Measurements from ENCODE around the gene DSCAM. TPM values are rescaled to one million over a fixed set of nuclear protein-coding genes. Genes with fewer than 3 reads are reported as not detected.
"Not testable (repeated sequence)": the region's sequence is repeated elsewhere in the genome, so short reads cannot be mapped to it uniquely, and the experiment has no call there.

DSCAM gene
- total RNA-seq, 2 experiments from 2014 or later: not detected

DNA sequence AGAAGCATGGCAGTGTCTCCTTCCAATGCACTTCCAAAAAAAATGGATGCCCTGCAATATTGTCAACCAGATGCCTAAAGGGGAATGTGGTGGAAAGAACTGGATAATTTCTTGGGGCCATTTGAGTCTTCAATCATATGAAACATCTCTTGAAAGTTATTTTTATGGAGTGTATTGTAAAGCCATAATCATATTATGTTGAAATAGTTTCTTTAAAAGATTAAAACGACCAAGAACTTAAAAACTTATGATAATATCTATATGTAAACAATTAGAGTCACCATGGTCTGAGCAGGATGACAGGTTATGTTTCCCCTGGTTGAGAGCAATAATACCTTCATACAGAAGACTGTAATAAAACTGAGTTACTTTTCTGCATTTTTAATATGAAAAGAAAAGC, 522.6 kb downstream of the DSCAM start:
- intact Hi-C loops (cut with DNase I, micrococcal nuclease): no loop called here
- no peak overlapping the region for H3K27ac Mint-ChIP-seq
- TF ChIP-seq, protein P1, sequence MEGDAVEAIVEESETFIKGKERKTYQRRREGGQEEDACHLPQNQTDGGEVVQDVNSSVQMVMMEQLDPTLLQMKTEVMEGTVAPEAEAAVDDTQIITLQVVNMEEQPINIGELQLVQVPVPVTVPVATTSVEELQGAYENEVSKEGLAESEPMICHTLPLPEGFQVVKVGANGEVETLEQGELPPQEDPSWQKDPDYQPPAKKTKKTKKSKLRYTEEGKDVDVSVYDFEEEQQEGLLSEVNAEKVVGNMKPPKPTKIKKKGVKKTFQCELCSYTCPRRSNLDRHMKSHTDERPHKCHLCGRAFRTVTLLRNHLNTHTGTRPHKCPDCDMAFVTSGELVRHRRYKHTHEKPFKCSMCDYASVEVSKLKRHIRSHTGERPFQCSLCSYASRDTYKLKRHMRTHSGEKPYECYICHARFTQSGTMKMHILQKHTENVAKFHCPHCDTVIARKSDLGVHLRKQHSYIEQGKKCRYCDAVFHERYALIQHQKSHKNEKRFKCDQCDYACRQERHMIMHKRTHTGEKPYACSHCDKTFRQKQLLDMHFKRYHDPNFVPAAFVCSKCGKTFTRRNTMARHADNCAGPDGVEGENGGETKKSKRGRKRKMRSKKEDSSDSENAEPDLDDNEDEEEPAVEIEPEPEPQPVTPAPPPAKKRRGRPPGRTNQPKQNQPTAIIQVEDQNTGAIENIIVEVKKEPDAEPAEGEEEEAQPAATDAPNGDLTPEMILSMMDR (IDR thresholded peaks at IDR 0.05): no peak
- H3K36me3 Mint-ChIP-seq (ENCODE audit: low read depth): no peaks in the 10 kb centered on the region
- ChIA-PET POLR2A (no interaction called here), CTCF (no interaction called here)
- H3K9me3 ChIP-seq (ENCODE audit: control insufficient read depth in 1 of 2, insufficient read depth in 1 of 2, low read length in 2 of 2): peaks cover 0 to 4% of the 10 kb centered on the region in 2 experiments
- H3K4me3 Mint-ChIP-seq: no peak overlapping the region
- H3K27me3 ChIP-seq (ENCODE audit: control insufficient read depth in 1 of 2, insufficient read depth in 2 of 2, low read length in 2 of 2): no peaks in the 10 kb centered on the region
- H3K27ac ChIP-seq (ENCODE audit: low read depth in 1 of 2, low read length in 2 of 2): no peak overlapping the region
- peaks cover 9% of the 10 kb centered on the region for H3K9me3 Mint-ChIP-seq
- no peaks in the 10 kb centered on the region for H3K36me3 ChIP-seq (ENCODE audit: insufficient read depth, low read length)
- H3K4me1 Mint-ChIP-seq (ENCODE audit: low read depth): no peaks in the 10 kb centered on the region
- no peak overlapping the region for H3K4me3 ChIP-seq (ENCODE audit: low read length)
- no peaks in the 10 kb centered on the region for H3K4me1 ChIP-seq (ENCODE audit: insufficient read depth, low read length)
- ATAC-seq (ENCODE audit: poor library complexity): no peak
- no peak for DNase-seq
- H3K27me3 Mint-ChIP-seq: no peaks in the 10 kb centered on the region

DNA sequence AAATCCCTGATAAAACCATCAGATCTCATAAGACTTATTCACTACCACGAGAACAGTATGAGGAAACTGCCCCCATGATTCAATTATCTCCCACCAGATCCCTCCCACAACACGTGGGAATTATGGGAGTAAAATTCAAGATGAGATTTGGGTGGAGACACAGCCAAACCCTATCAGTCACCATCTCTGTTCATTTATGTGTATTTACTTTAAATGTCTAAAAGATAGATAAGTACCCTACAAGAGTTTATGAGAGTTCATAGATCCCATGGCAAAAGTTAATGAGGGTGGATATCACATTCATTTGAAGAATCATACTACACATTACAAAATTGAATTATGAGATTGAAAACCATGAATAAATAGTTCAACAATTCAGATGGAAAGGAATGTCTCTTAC, 526.2 kb downstream of the DSCAM start:
- H3K4me1 ChIP-seq (ENCODE audit: insufficient read depth, low read length); H3K4me3 Mint-ChIP-seq; DNase-seq; intact Hi-C loops (cut with DNase I, micrococcal nuclease); ATAC-seq (ENCODE audit: poor library complexity); H3K27ac ChIP-seq (ENCODE audit: low read depth in 1 of 2, low read length in 2 of 2); H3K27me3 Mint-ChIP-seq; H3K9me3 ChIP-seq (ENCODE audit: control insufficient read depth in 1 of 2, insufficient read depth in 1 of 2, low read length in 2 of 2); POLR2A ChIA-PET; H3K36me3 ChIP-seq (ENCODE audit: insufficient read depth, low read length); CTCF ChIA-PET; H3K36me3 Mint-ChIP-seq (ENCODE audit: low read depth); H3K27ac Mint-ChIP-seq; H3K4me1 Mint-ChIP-seq (ENCODE audit: low read depth); H3K27me3 ChIP-seq (ENCODE audit: control insufficient read depth in 1 of 2, insufficient read depth in 2 of 2, low read length in 2 of 2); H3K4me3 ChIP-seq (ENCODE audit: low read length); H3K9me3 Mint-ChIP-seq: not testable (repeated sequence)

DNA sequence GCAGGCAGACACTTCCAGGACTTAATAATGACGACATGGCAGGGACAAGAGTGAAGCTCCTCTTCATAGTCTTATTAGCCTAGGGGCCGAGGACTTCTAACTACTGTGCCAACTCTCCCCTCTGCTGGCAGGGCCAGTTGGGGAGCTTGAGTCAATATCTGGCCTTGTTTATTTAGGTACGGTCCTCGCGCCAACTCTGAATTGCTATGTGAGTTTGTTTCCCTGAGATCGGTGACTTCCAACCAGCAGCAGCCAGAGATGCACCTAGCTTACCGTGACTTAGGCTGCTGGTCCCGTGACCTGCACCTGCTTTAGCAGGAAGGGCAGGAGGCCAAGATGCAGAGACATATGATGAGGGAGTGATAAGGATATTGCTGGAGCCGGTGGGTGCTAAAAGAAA, 528.6 kb downstream of the DSCAM start:
- DNase-seq (no peak), ATAC-seq (ENCODE audit: poor library complexity) (no peak)
- Histone ChIP-seq H3K36me3 (ENCODE audit: insufficient read depth, low read length) (no peaks in the 10 kb centered on the region), H3K4me3 (ENCODE audit: low read length) (no peak overlapping the region), H3K27ac (ENCODE audit: low read depth in 1 of 2, low read length in 2 of 2) (no peak overlapping the region), H3K9me3 (ENCODE audit: control insufficient read depth in 1 of 2, insufficient read depth in 1 of 2, low read length in 2 of 2) (peaks cover 0 to 3% of the 10 kb centered on the region in 2 experiments), H3K27me3 (ENCODE audit: control insufficient read depth in 1 of 2, insufficient read depth in 2 of 2, low read length in 2 of 2) (no peaks in the 10 kb centered on the region), H3K4me1 (ENCODE audit: insufficient read depth, low read length) (no peaks in the 10 kb centered on the region)
- Mint-ChIP-seq H3K36me3 (ENCODE audit: low read depth) (no peaks in the 10 kb centered on the region), H3K27ac (no peak overlapping the region), H3K4me3 (no peak overlapping the region), H3K27me3 (no peaks in the 10 kb centered on the region), H3K4me1 (ENCODE audit: low read depth) (no peaks in the 10 kb centered on the region), H3K9me3 (peaks cover 9% of the 10 kb centered on the region)
- ChIA-PET CTCF (no interaction called here), POLR2A (no interaction called here)
- TF ChIP-seq, protein P1 (IDR thresholded peaks at IDR 0.05): no peak
- intact Hi-C loops (cut with DNase I, micrococcal nuclease): no loop called here

DNA sequence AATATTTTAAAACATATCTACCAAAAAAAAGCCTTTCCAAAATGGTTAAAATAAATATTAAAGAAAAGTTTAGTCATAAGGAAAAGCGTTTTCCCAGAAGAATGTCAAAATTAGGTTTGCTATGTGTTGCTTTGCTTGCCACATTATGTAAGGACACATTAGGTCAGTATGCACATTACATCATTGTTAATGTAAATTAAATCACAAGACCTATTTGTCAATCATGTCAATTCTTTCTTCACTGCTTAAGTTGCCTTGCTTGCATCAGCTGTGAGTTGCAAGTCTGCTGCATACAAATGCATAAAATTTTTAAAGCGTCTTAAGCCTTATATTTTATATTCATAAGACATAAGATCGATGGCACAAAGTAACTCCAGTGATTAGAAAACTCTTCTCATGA, 530.9 kb downstream of the DSCAM start:
- Mint-ChIP-seq H3K4me3 (no peak overlapping the region), H3K9me3 (peaks cover 10% of the 10 kb centered on the region), H3K4me1 (ENCODE audit: low read depth) (no peaks in the 10 kb centered on the region), H3K27ac (no peak overlapping the region), H3K27me3 (no peaks in the 10 kb centered on the region), H3K36me3 (ENCODE audit: low read depth) (no peaks in the 10 kb centered on the region)
- TF ChIP-seq, protein P1 (IDR thresholded peaks at IDR 0.05): no peak
- intact Hi-C loops (cut with DNase I, micrococcal nuclease): no loop called here
- Histone ChIP-seq H3K36me3 (ENCODE audit: insufficient read depth, low read length) (no peaks in the 10 kb centered on the region), H3K4me1 (ENCODE audit: insufficient read depth, low read length) (no peaks in the 10 kb centered on the region), H3K27me3 (ENCODE audit: control insufficient read depth in 1 of 2, insufficient read depth in 2 of 2, low read length in 2 of 2) (no peaks in the 10 kb centered on the region), H3K4me3 (ENCODE audit: low read length) (no peak overlapping the region), H3K9me3 (ENCODE audit: control insufficient read depth in 1 of 2, insufficient read depth in 1 of 2, low read length in 2 of 2) (peaks cover 0 to 10% of the 10 kb centered on the region in 2 experiments), H3K27ac (ENCODE audit: low read depth in 1 of 2, low read length in 2 of 2) (no peak overlapping the region)
- ChIA-PET CTCF (no interaction called here), POLR2A (no interaction called here)
- DNase-seq: no peak
- ATAC-seq (ENCODE audit: poor library complexity): no peak
